ENCODE measurements around the gene ERICH3.

GRCh38 chr1:74586253-74586897, 87.2 kb downstream of the ERICH3 start:
- no peak for TF ChIP-seq POLR2A (IDR thresholded peaks at IDR 0.05; ENCODE audit: extremely low read depth, insufficient read length)
- no peak for TF ChIP-seq CTCF (IDR thresholded peaks at IDR 0.05; ENCODE audit: low read depth, low read length)
